ENCODE data around the gene CLPSL2. TPM values are rescaled to one million over a fixed set of nuclear protein-coding genes. Genes with fewer than 3 reads are reported as not detected.
"Not testable (repeated sequence)": the region's sequence is repeated elsewhere in the genome, so short reads cannot be mapped to it uniquely, and the experiment has no call there.

The CLPSL2 gene
- total RNA-seq, 1 donor from 2014 or later: not detected

- Mint-ChIP-seq H3K4me3 (ENCODE audit: unreplicated experiment) (peak overlapping the region; percentile 5), H3K9me3 (ENCODE audit: unreplicated experiment) (no peaks in the 10 kb centered on the region), H3K27ac (ENCODE audit: unreplicated experiment) (peak overlapping the region; percentile 99), H3K27me3 (ENCODE audit: unreplicated experiment) (no peaks in the 10 kb centered on the region), H3K4me1 (ENCODE audit: unreplicated experiment) (peaks cover 77% of the 10 kb centered on the region), H3K36me3 (ENCODE audit: unreplicated experiment) (no peaks in the 10 kb centered on the region)
- no peak for TF ChIP-seq CTCF (IDR thresholded peaks at IDR 0.05)
- no peak for DNase-seq (ENCODE audit: extremely low spot score, unreplicated experiment)
Observed at GRCh38 chr6:35729722-35730121, 46.7 kb upstream of the CLPSL2 start.

GRCh38 chr6:35730745-35731413 lies 45.5 kb upstream of the CLPSL2 start:
- Mint-ChIP-seq H3K4me3 (ENCODE audit: unreplicated experiment) (peak overlapping the region; percentile 83), H3K27me3 (ENCODE audit: unreplicated experiment) (no peaks in the 10 kb centered on the region), H3K36me3 (ENCODE audit: unreplicated experiment) (no peaks in the 10 kb centered on the region), H3K4me1 (ENCODE audit: unreplicated experiment) (peaks cover 65% of the 10 kb centered on the region), H3K9me3 (ENCODE audit: unreplicated experiment) (no peaks in the 10 kb centered on the region), H3K27ac (ENCODE audit: unreplicated experiment) (peak overlapping the region; percentile 99)
- TF ChIP-seq CTCF (IDR thresholded peaks at IDR 0.05): no peak
- no peak for DNase-seq (ENCODE audit: extremely low spot score, unreplicated experiment)

- Mint-ChIP-seq H3K9me3 (ENCODE audit: unreplicated experiment) (no peaks in the 10 kb centered on the region), H3K27me3 (ENCODE audit: unreplicated experiment) (no peaks in the 10 kb centered on the region), H3K4me3 (ENCODE audit: unreplicated experiment) (peak overlapping the region; percentile 83), H3K4me1 (ENCODE audit: unreplicated experiment) (peaks cover 63% of the 10 kb centered on the region), H3K27ac (ENCODE audit: unreplicated experiment) (peak overlapping the region; percentile 99), H3K36me3 (ENCODE audit: unreplicated experiment) (no peaks in the 10 kb centered on the region)
- peak; percentile 93 for DNase-seq (ENCODE audit: extremely low spot score, unreplicated experiment)
- no peak for TF ChIP-seq CTCF (IDR thresholded peaks at IDR 0.05)
Observed at GRCh38 chr6:35731414-35731735, 45.0 kb upstream of the CLPSL2 start.

- no peak for TF ChIP-seq CTCF (IDR thresholded peaks at IDR 0.05)
- Mint-ChIP-seq H3K9me3 (ENCODE audit: unreplicated experiment) (no peaks in the 10 kb centered on the region), H3K27ac (ENCODE audit: unreplicated experiment) (peak overlapping the region; percentile 99), H3K4me1 (ENCODE audit: unreplicated experiment) (peaks cover 58% of the 10 kb centered on the region), H3K4me3 (ENCODE audit: unreplicated experiment) (peak overlapping the region; percentile 83), H3K27me3 (ENCODE audit: unreplicated experiment) (no peaks in the 10 kb centered on the region), H3K36me3 (ENCODE audit: unreplicated experiment) (no peaks in the 10 kb centered on the region)
- DNase-seq (ENCODE audit: extremely low spot score, unreplicated experiment): peak; percentile 96
Observed at GRCh38 chr6:35731736-35732532, 44.5 kb upstream of the CLPSL2 start.

- H3K9me3 Mint-ChIP-seq (ENCODE audit: unreplicated experiment): no peaks in the 10 kb centered on the region
- H3K36me3 Mint-ChIP-seq (ENCODE audit: unreplicated experiment): no peaks in the 10 kb centered on the region
- no peak for DNase-seq (ENCODE audit: extremely low spot score, unreplicated experiment)
- H3K27ac Mint-ChIP-seq (ENCODE audit: unreplicated experiment): peak overlapping the region; percentile 99
- TF ChIP-seq CTCF (IDR thresholded peaks at IDR 0.05): no peak
- H3K4me1 Mint-ChIP-seq (ENCODE audit: unreplicated experiment): peaks cover 50% of the 10 kb centered on the region
- H3K4me3 Mint-ChIP-seq (ENCODE audit: unreplicated experiment): no peak overlapping the region
- no peaks in the 10 kb centered on the region for H3K27me3 Mint-ChIP-seq (ENCODE audit: unreplicated experiment)
Observed at GRCh38 chr6:35733633-35734032, 42.8 kb upstream of the CLPSL2 start.

- DNase-seq (ENCODE audit: extremely low spot score, unreplicated experiment); H3K4me3 Mint-ChIP-seq (ENCODE audit: unreplicated experiment); H3K27me3 Mint-ChIP-seq (ENCODE audit: unreplicated experiment); H3K36me3 Mint-ChIP-seq (ENCODE audit: unreplicated experiment); H3K9me3 Mint-ChIP-seq (ENCODE audit: unreplicated experiment); H3K27ac Mint-ChIP-seq (ENCODE audit: unreplicated experiment): not testable (repeated sequence)
- peaks cover 45% of the 10 kb centered on the region for H3K4me1 Mint-ChIP-seq (ENCODE audit: unreplicated experiment)
Observed at GRCh38 chr6:35734319-35734718, 42.1 kb upstream of the CLPSL2 start.
